GM21528 (cell line): Measurements from ENCODE around the gene SPOP.

Experiments
- ATAC-seq: cut with Tn5 transposase; IDR thresholded peaks from one replicate; pipeline ENCODE4 v1.9.1; 2021; ENCODE audit warnings: mild to moderate bottlenecking, moderate library complexity; ENCODE audit not compliant: unreplicated experiment, low FRiP score

Gene SPOP

GRCh38 chr17:49588726-49589576 is 88.9 kb downstream of the SPOP start:
- ATAC-seq, result no peak

DNA sequence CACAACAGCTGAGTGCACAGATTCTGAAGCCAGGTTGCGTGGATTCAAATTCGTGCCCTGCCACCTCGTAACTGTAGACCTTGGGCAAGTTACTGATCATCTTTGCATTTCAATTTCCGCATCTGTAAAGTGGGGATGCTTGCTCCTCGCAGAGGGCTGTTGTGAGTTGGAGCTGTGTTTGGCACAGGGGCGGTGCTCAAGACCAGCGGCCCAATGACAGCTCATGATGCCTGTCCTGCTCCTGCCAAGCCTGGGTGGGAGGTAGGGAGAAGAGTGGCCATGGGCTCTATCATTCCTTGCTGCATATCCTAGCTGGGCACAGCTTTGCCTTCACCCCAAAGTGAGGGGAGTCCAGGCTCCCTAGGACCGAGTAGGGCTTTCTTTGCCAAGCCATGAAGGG is 89.6 kb downstream of the SPOP start:
- no peak for ATAC-seq

DNA sequence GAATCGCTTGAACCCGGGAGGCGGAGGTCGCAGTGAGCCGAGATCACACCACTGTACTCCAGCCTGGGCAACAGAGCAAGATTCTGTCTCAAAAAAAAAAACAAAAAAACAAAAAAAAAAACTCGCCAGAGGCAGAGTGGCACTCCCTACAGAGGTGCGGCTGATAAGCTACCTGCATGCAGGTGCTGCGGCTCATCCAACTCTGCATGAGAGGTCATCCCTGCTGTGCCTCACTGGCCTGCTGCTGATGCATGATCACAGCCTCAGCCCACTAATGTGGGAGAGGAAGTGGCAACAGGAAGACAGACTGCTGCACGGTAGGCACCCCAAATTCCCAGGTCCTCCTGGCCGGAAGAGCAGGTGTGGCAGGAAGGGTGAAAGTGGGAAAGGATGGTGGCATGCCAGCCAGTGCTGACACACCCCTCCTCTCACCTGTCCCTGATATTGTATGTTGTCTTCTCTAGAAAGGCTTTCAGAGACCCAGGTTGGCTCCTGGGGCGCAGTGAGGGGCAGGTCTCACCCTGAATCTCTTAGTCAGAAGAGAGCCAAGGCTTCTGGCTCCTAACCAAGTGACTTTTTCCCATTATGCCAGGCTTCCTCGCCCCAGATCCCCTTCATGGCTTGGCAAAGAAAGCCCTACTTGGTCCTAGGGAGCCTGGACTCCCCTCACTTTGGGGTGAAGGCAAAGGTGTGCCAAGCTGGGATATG is 90.4 kb downstream of the SPOP start:
- no peak for ATAC-seq

GRCh38 chr17:49585422-49586027 is 92.4 kb downstream of the SPOP start:
- no peak for ATAC-seq

DNA sequence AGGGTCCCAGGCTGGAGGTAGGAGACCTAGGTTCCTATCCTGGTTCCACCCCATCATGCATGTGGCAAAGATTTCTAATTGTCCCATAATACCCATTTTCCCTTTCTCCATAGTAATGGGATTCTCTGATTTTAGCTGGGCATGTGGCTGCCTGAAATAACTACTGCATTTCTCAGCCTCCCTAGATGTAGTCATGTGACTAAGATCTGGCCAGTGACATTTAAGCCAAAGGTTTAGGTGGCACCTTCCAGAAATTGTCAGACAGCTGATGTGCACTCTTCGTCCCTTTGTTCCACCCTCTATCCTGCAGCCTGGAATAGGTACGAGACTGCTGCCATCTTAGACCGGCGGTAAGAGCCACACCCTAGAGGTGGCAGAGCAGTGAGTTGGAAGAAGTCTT is 94.0 kb downstream of the SPOP start:
- no peak for ATAC-seq

DNA sequence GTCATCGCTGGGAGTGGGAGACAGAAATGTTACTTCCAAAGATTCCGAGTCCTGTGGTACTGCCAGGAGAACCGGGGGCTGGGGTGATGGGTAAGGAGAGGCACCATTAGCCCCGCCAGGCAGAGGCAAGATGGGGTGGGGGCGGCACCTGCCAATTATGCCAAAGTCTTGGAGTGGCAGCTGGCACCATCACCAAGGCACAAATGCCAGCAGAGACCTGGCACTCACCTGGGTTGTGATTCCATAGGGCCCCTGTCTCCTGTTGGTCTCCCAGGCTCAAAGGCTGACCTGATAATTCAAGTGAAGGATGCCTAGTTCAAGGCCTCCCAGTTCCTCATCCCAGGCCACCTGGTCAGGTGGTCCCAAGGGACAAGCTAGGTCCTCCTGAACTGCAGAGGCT is 94.7 kb downstream of the SPOP start:
- no peak for ATAC-seq

GRCh38 chr17:49582789-49583188 is 95.1 kb downstream of the SPOP start:
- ATAC-seq, result no peak

DNA sequence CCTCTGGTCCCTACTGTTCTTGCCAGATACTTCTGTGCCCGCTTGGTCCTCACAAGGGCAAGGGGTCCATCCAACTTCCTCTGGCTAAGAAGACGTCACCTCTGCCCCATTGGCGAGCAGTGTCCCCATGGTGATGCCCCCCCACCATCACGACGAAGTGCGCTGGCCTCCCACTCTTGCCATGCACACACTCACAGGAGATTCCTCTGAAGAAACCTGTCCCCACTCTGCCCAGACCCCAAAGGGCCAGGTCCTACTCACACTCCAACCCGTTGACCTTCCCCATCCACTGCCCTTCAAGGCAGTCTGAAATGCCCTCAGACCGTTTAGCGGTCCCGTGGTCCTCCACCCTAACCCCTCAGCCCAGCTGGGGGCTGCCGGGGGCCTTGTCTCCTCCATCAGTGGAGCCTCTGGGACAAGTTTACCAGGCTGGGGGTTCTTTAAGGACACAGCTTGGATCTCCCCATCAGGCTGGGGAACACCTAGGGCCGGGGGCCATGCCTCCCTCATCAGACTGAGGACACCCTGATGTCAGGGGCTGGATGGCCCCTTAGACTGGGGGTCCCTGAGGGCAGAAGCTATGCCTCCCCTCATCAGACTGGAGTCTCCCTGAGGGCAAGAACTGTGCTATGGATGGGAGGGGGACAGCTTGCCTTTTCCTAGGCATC is 95.7 kb downstream of the SPOP start:
- ATAC-seq, result no peak

DNA sequence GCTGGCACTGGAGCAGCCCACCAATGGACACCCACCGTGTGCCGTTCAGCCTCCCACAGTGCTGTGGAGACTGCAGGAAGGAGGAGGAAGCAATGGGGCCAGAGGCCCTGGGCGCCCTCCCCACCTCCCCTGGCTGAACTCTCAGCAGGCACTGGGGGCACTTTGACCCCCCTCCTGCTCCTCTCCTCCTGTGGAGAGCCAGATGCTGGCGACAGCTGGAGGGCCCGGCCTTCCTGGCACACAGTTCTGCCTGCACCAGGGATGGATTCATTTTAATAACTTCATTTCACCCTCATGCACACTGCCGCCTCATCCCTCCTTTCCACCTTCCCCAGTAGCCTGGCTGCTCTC is 96.3 kb downstream of the SPOP start:
- no peak for ATAC-seq

DNA sequence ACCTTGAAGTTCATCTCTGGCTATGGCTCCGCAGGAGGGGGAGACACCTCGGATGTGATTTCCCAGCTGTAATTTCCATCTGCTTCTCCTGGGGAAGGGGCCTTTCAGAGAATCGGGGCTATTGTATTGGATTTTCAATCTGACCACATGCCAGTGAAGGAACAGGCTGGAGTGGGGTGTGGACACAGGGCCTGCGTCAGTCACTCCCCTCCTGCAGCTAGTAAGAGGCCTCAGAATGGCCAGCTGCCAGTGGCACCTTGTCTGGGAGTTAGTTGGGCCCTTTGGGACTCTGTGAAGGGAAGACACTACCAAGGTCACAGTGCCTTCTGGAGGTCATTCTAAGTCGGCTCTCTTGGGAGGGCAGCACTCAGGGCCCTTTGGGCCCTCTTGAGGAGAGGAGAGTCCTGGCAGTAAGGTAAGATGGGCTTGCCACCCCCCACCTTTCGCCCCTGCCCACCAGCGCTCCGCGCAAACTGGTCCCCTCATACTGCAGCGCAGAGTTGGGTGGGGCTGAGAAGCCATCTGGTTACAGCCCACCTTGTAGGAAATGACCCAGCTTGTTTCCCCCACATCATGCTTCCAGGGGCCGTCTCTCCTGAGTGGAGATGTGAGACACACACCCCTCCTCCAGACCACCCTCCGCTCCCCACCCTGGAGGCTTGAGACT is 96.8 kb downstream of the SPOP start:
- ATAC-seq, result no peak

DNA sequence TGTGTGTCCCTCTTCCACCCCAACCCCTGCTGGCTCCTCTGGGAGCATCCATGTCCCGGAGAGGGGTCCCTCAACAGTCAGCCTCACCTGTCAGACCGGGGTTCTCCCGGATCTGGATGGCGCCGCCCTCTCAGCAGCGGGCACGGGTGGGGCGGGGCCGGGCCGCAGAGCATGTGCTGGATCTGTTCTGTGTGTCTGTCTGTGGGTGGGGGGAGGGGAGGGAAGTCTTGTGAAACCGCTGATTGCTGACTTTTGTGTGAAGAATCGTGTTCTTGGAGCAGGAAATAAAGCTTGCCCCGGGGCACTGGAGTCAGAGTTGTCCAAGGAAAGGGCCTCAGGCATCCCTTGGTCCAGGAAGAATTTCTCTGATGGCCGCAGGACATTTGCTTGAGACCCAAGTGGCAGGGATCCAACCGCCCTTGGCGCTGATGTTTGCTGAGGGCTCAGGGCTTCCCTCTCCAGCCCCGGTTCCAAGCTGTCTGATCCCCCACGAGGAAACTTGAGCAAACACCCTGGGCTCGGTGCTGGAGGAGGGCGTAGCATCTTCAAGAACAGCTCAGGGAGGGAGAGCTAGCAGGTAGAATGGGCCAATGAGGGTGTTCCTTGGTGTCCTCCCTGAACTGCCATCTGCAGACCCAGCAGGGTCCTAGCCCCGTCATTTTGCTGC is 97.7 kb downstream of the SPOP start:
- no peak for ATAC-seq

DNA sequence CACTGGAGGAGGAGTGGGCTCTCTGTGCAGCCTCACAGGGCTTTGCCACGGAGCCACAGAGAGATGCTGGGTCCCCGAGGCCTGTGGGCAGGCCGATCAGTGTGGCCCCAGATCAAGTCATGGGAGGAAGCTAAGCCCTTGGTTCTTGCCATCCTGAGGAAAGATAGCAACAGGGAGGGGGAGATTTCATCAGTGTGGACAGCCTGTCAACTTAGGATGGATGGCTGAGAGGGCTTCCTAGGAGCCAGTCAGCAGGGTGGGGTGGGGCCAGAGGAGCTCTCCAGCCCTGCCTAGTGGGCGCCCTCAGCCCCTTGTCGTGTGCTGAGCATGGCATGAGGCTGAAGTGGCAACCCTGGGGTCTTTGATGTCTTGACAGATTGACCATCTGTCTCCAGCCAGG is 98.4 kb downstream of the SPOP start:
- no peak for ATAC-seq

DNA sequence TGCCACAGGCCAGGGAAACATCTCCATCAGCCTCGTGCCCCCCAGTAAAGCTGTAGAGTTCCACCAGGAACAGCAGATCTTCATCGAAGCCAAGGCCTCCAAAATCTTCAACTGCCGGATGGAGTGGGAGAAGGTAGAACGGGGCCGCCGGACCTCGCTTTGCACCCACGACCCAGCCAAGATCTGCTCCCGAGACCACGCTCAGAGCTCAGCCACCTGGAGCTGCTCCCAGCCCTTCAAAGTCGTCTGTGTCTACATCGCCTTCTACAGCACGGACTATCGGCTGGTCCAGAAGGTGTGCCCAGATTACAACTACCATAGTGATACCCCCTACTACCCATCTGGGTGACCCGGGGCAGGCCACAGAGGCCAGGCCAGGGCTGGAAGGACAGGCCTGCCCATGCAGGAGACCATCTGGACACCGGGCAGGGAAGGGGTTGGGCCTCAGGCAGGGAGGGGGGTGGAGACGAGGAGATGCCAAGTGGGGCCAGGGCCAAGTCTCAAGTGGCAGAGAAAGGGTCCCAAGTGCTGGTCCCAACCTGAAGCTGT is 98.9 kb downstream of the SPOP start:
- ATAC-seq, result no peak

- ATAC-seq, result no peak
These were observed 99.5 kb downstream of the SPOP start for GRCh38 chr17:49578414-49578813.

GRCh38 chr17:49577963-49578362 is 99.9 kb downstream of the SPOP start:
- ATAC-seq, result no peak

DNA sequence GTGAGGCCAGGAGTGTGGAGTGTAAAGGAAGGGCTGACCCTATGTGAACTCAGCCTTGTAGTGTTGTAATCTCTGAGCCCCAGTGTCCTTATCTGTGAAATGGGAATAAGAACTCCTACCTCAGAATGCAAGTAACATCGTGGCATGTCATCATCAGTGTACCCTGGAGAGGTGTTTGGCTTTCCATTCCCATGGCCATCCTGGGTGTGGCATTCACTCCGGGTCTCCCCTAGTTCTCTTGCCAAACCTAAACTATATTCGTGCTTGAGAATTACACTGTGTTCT is 100.3 kb downstream of the SPOP start:
- ATAC-seq, result no peak

GRCh38 chr17:49576917-49577649 is 100.8 kb downstream of the SPOP start:
- no peak for ATAC-seq

DNA sequence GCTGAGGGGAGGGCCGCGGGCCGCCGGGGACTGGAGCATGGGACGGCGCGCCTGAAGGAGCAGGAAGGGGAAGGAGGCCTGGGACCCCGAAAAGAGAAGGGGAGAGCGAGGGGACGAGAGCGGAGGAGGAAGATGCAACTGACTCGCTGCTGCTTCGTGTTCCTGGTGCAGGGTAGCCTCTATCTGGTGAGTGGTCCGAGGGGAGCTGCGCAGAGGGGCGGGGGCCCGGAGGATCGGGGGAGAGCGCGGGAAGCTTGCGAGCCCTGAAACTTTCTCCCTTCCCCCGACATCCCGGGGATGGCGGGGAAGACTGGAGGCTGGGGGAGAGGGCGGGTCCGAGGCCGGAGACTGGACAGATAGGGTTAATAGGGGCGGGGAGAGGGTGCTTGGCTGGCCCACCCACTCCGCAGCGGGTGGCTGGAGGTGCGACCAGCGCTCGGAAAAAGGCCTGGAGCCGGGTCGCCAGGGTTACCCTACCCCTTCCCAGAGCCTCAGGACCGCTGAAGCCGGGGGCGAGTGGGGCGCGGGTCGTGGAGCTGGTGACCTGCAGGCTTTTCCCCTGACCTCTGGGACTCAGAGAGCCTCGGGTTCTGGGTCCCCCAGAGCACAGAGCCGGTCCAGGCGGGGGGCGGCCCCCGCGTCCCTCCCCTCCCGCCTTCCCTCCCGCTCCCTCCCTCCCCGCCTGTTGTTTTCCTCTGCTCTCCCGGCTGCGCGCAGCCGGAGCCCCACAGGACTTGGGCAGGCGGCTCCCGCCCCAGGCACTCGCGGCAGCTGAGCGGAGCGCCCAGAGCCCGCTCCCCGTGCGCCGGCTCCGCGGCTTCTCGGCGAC is 101.6 kb downstream of the SPOP start:
- no peak for ATAC-seq

DNA sequence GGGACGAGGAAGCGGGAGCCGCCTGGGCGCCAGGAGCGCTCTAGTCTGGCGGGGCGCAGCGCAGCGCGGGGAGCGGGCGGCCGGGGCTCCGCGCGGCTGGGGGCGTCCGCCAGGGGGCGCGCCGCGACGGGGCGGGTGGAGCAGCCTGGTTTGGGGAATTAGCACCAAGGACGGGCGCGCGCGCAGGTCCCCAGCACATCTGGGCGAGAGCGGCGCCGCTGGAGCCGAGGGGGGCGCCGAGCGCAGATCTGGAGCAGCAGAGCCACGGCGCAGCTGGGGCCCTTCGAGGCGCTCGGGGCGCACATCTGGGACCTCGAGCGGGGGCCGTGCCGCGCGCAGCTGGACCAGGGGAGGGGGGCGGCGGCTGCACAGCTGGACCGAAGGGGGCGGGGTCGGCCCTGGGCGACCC is 102.2 kb downstream of the SPOP start, which contains the start of gene NXPH3:
Gene NXPH3, plus strand, starts transcription at position 193 of the 409 bp plus-strand sequence. CDS start 349 bp downstream, outside the sequence.
- no peak for ATAC-seq
